ENCODE results near the gene SEMA3D.

The SEMA3D gene

GRCh38 chr7:85070967-85071628, 115.8 kb downstream of the SEMA3D start:
- TF ChIP-seq POLR2A (IDR thresholded peaks at IDR 0.05; ENCODE audit: low read depth, low read length) (no peak), TAF1 (IDR thresholded peaks at IDR 0.05; ENCODE audit: borderline replicate concordance, low read depth, low read length) (no peak), POLR2AphosphoS5 (IDR thresholded peaks at IDR 0.05; ENCODE audit: low read depth, low read length) (no peak)
- FAIRE-seq (no peak), DNase-seq (ENCODE audit: insufficient read length) (no peak)

- no peak for DNase-seq (ENCODE audit: insufficient read length)
- no peak for TF ChIP-seq POLR2AphosphoS5 (IDR thresholded peaks at IDR 0.05; ENCODE audit: low read depth, low read length)
- no peak for TF ChIP-seq POLR2A (IDR thresholded peaks at IDR 0.05; ENCODE audit: low read depth, low read length)
- no peak for TF ChIP-seq TAF1 (IDR thresholded peaks at IDR 0.05; ENCODE audit: borderline replicate concordance, low read depth, low read length)
- FAIRE-seq, result no peak
Measured at GRCh38 chr7:85068799-85069198, 118.1 kb downstream of the SEMA3D start.

GRCh38 chr7:85067371-85067770, 119.5 kb downstream of the SEMA3D start:
- DNase-seq (ENCODE audit: insufficient read length) (no peak), FAIRE-seq (no peak)
- TF ChIP-seq POLR2A (IDR thresholded peaks at IDR 0.05; ENCODE audit: low read depth, low read length) (no peak), TAF1 (IDR thresholded peaks at IDR 0.05; ENCODE audit: borderline replicate concordance, low read depth, low read length) (no peak), POLR2AphosphoS5 (IDR thresholded peaks at IDR 0.05; ENCODE audit: low read depth, low read length) (no peak)

- no peak for DNase-seq (ENCODE audit: insufficient read length)
- no peak for FAIRE-seq
- TF ChIP-seq POLR2A (IDR thresholded peaks at IDR 0.05; ENCODE audit: low read depth, low read length), result no peak
- TF ChIP-seq POLR2AphosphoS5 (IDR thresholded peaks at IDR 0.05; ENCODE audit: low read depth, low read length), result no peak
- no peak for TF ChIP-seq TAF1 (IDR thresholded peaks at IDR 0.05; ENCODE audit: borderline replicate concordance, low read depth, low read length)
Measured at GRCh38 chr7:85065888-85066485, 120.9 kb downstream of the SEMA3D start.

GRCh38 chr7:85065306-85065705, 121.5 kb downstream of the SEMA3D start:
- no peak for DNase-seq (ENCODE audit: insufficient read length)
- TF ChIP-seq POLR2A (IDR thresholded peaks at IDR 0.05; ENCODE audit: low read depth, low read length) (no peak), TAF1 (IDR thresholded peaks at IDR 0.05; ENCODE audit: borderline replicate concordance, low read depth, low read length) (no peak), POLR2AphosphoS5 (IDR thresholded peaks at IDR 0.05; ENCODE audit: low read depth, low read length) (no peak)
- FAIRE-seq, result no peak

GRCh38 chr7:85062651-85063050, 124.2 kb downstream of the SEMA3D start:
- FAIRE-seq (no peak), DNase-seq (ENCODE audit: insufficient read length) (no peak)
- TF ChIP-seq TAF1 (IDR thresholded peaks at IDR 0.05; ENCODE audit: borderline replicate concordance, low read depth, low read length) (no peak), POLR2A (IDR thresholded peaks at IDR 0.05; ENCODE audit: low read depth, low read length) (no peak), POLR2AphosphoS5 (IDR thresholded peaks at IDR 0.05; ENCODE audit: low read depth, low read length) (no peak)

- DNase-seq (ENCODE audit: insufficient read length) (no peak), FAIRE-seq (no peak)
- no peak for TF ChIP-seq POLR2A (IDR thresholded peaks at IDR 0.05; ENCODE audit: low read depth, low read length)
- no peak for TF ChIP-seq POLR2AphosphoS5 (IDR thresholded peaks at IDR 0.05; ENCODE audit: low read depth, low read length)
- TF ChIP-seq TAF1 (IDR thresholded peaks at IDR 0.05; ENCODE audit: borderline replicate concordance, low read depth, low read length), result no peak
Measured at GRCh38 chr7:85061456-85061855, 125.4 kb downstream of the SEMA3D start.

- DNase-seq (ENCODE audit: insufficient read length) (no peak), FAIRE-seq (no peak)
- TF ChIP-seq POLR2AphosphoS5 (IDR thresholded peaks at IDR 0.05; ENCODE audit: low read depth, low read length) (no peak), TAF1 (IDR thresholded peaks at IDR 0.05; ENCODE audit: borderline replicate concordance, low read depth, low read length) (no peak), POLR2A (IDR thresholded peaks at IDR 0.05; ENCODE audit: low read depth, low read length) (no peak)
Measured at GRCh38 chr7:85060696-85061095, 126.2 kb downstream of the SEMA3D start.

- no peak for DNase-seq (ENCODE audit: insufficient read length)
Measured at GRCh38 chr7:85055906-85056305, 130.9 kb downstream of the SEMA3D start.

GRCh38 chr7:85055196-85055595, 131.7 kb downstream of the SEMA3D start:
- TF ChIP-seq POLR2A (IDR thresholded peaks at IDR 0.05; ENCODE audit: low read depth, low read length), result no peak
- no peak for TF ChIP-seq POLR2AphosphoS5 (IDR thresholded peaks at IDR 0.05; ENCODE audit: low read depth, low read length)
- DNase-seq (ENCODE audit: insufficient read length) (no peak), FAIRE-seq (no peak)

More at GRCh38 chr7:85055906-85056305, 130.9 kb downstream of the SEMA3D start:
- TF ChIP-seq POLR2A (IDR thresholded peaks at IDR 0.05; ENCODE audit: low read depth, low read length) (no peak), POLR2AphosphoS5 (IDR thresholded peaks at IDR 0.05; ENCODE audit: low read depth, low read length) (no peak), TAF1 (IDR thresholded peaks at IDR 0.05; ENCODE audit: borderline replicate concordance, low read depth, low read length) (no peak)
- FAIRE-seq, result no peak

- DNase-seq (ENCODE audit: insufficient read length), result no peak
- no peak for FAIRE-seq
- TF ChIP-seq POLR2A (IDR thresholded peaks at IDR 0.05; ENCODE audit: low read depth, low read length), result no peak
- no peak for TF ChIP-seq POLR2AphosphoS5 (IDR thresholded peaks at IDR 0.05; ENCODE audit: low read depth, low read length)
Measured at GRCh38 chr7:85054306-85054705, 132.6 kb downstream of the SEMA3D start.

GRCh38 chr7:85052894-85053293, 134.0 kb downstream of the SEMA3D start:
- FAIRE-seq (no peak), DNase-seq (ENCODE audit: insufficient read length) (no peak)
- TF ChIP-seq POLR2A (IDR thresholded peaks at IDR 0.05; ENCODE audit: low read depth, low read length), result no peak
- TF ChIP-seq POLR2AphosphoS5 (IDR thresholded peaks at IDR 0.05; ENCODE audit: low read depth, low read length), result no peak
- no peak for TF ChIP-seq TAF1 (IDR thresholded peaks at IDR 0.05; ENCODE audit: borderline replicate concordance, low read depth, low read length)
